Colonic mucosa (tissue), 4 donors: ENCODE results near the gene IDH3B. TPM values are rescaled to one million over a fixed set of nuclear protein-coding genes. Genes with fewer than 3 reads are reported as not detected.

Source experiments
- DNase-seq: peaks from one replicate; pipeline ENCODE4 v3.0.0-alpha.2; 2020
- H3K27ac ChIP-seq: fragments of 200-600 bp; one replicate; pipeline ENCODE4 v1.8.0; 2021
- H3K27me3 ChIP-seq: fragments of 200-600 bp; one replicate; pipeline ENCODE4 v1.8.0; 2021
- H3K36me3 ChIP-seq: fragments of 200-600 bp; one replicate; pipeline ENCODE4 v1.8.0; 2021
- H3K4me1 ChIP-seq: fragments of 200-600 bp; one replicate; pipeline ENCODE4 v1.8.0; 2021; ENCODE audit warnings: mild to moderate bottlenecking
- H3K4me3 ChIP-seq: fragments of 200-600 bp; one replicate; pipeline ENCODE4 v1.8.0; 2021
- H3K9ac ChIP-seq, 2 donors: one replicate each; pipeline ENCODE4 v1.7.0; 2013; ENCODE audit warnings: control low read depth in 2 of 2, low read depth in 2 of 2, low read length in 2 of 2
- H3K9me3 ChIP-seq: fragments of 200-600 bp; one replicate; pipeline ENCODE4 v1.8.0; 2021
- intact Hi-C: fragments of 100-400 bp; cut with DNase I; formaldehyde crosslinking; loops from one replicate; pipeline ENCODE4 v1.14.1; 2022
- total RNA-seq, 2 donors: library from RNA; stranded (reverse); fragmentation: NEBNext Ultra II Directional in 1 of 2; extraction: Animal tissue kit (Norgen Biotek cat#: 25700) in 1 of 2; gene quantifications; one replicate each; pipeline ENCODE4 v1.2.1, GENCODE V29; 2021
- TF ChIP-seq, protein P1 (sequence below): fragments of 200-600 bp; IDR thresholded peaks from one replicate; pipeline ENCODE4 v1.8.0; 2022; ENCODE audit warnings: antibody characterized with exemption, mild to moderate bottlenecking
- donor health status: healthy.
- donor health status: DM: no; HTN: no; CAD: no.
- donor health status: DM: no; HTN: no; CAD: no.

The IDH3B gene
- total RNA-seq, 2 donors from 2014 or later = 117 to 140 TPM

GRCh38 chr20:2651772-2652723 is 12.0 kb downstream of the IDH3B start, which contains the start of gene NOP56:
TSS of gene NOP56 (plus strand) at chr20:2652632. CDS start at chr20:2652661, 29 bp downstream.
- peak within 1 kb of the TSS; percentile 86 to 97 for H3K9ac ChIP-seq
- H3K9me3 ChIP-seq = no peaks in the 10 kb centered on the region
- peak; percentile 93 for DNase-seq
- H3K4me1 ChIP-seq = peaks cover 12% of the 10 kb centered on the region
- H3K36me3 ChIP-seq = peaks cover 26% of the 10 kb centered on the region
- intact Hi-C loops = no loop called here
- peak within 1 kb of the TSS; percentile 89 for H3K27ac ChIP-seq
- TF ChIP-seq, protein P1, sequence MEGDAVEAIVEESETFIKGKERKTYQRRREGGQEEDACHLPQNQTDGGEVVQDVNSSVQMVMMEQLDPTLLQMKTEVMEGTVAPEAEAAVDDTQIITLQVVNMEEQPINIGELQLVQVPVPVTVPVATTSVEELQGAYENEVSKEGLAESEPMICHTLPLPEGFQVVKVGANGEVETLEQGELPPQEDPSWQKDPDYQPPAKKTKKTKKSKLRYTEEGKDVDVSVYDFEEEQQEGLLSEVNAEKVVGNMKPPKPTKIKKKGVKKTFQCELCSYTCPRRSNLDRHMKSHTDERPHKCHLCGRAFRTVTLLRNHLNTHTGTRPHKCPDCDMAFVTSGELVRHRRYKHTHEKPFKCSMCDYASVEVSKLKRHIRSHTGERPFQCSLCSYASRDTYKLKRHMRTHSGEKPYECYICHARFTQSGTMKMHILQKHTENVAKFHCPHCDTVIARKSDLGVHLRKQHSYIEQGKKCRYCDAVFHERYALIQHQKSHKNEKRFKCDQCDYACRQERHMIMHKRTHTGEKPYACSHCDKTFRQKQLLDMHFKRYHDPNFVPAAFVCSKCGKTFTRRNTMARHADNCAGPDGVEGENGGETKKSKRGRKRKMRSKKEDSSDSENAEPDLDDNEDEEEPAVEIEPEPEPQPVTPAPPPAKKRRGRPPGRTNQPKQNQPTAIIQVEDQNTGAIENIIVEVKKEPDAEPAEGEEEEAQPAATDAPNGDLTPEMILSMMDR = no peak
- peak within 1 kb of the TSS; percentile 83 for H3K4me3 ChIP-seq
- H3K27me3 ChIP-seq = no peaks in the 10 kb centered on the region

- Histone ChIP-seq H3K27me3 (no peaks in the 10 kb centered on the region), H3K36me3 (no peaks in the 10 kb centered on the region), H3K9me3 (no peaks in the 10 kb centered on the region), H3K27ac (no peak overlapping the region), H3K4me3 (no peak overlapping the region), H3K4me1 (no peaks in the 10 kb centered on the region), H3K9ac (no peak overlapping the region)
- no peak for DNase-seq
- intact Hi-C loops = no loop called here
- TF ChIP-seq, protein P1 = no peak
Observed at GRCh38 chr20:2643708-2644107, 20.3 kb downstream of the IDH3B start.

- no peak overlapping the region for H3K9ac ChIP-seq
- H3K27ac ChIP-seq = no peak overlapping the region
- no peak for DNase-seq
- no peaks in the 10 kb centered on the region for H3K36me3 ChIP-seq
- TF ChIP-seq, protein P1 = no peak
- no peaks in the 10 kb centered on the region for H3K27me3 ChIP-seq
- H3K9me3 ChIP-seq = no peaks in the 10 kb centered on the region
- intact Hi-C loops = no loop called here
- H3K4me1 ChIP-seq = no peaks in the 10 kb centered on the region
- H3K4me3 ChIP-seq = no peak overlapping the region
Observed at GRCh38 chr20:2640899-2641298, 23.1 kb downstream of the IDH3B start.

DNA sequence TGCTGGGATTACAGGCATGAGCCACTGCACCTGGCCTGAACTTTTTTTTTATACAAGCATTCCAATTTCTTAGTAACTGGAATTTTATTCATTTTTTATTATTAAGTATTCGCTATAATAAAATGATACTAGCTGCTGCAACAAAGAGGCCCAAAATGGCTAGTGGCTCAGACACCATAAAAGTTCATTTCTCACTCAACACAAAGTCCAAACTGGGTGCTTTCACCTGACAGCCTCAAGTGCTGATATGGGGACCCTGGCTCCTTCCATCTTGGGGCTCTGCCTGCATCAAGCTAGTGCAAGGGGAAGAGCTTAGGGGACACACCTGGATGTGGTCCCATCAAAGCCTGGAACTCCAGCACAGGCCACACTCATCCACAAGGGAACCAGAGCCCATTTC is 23.8 kb downstream of the IDH3B start:
- TF ChIP-seq, protein P1 = no peak
- H3K27ac ChIP-seq = no peak overlapping the region
- H3K27me3 ChIP-seq = no peaks in the 10 kb centered on the region
- H3K4me3 ChIP-seq = no peak overlapping the region
- H3K36me3 ChIP-seq = no peaks in the 10 kb centered on the region
- no peak for DNase-seq
- no peaks in the 10 kb centered on the region for H3K9me3 ChIP-seq
- H3K4me1 ChIP-seq = no peaks in the 10 kb centered on the region
- no peak overlapping the region for H3K9ac ChIP-seq
- intact Hi-C loops = no loop called here

GRCh38 chr20:2637246-2637645 is 26.8 kb downstream of the IDH3B start:
- Histone ChIP-seq H3K27me3 (no peaks in the 10 kb centered on the region), H3K4me3 (no peak overlapping the region), H3K9me3 (no peaks in the 10 kb centered on the region), H3K36me3 (no peaks in the 10 kb centered on the region), H3K27ac (no peak overlapping the region), H3K9ac (no peak overlapping the region), H3K4me1 (no peaks in the 10 kb centered on the region)
- intact Hi-C loops = no loop called here
- DNase-seq = no peak
- TF ChIP-seq, protein P1 = no peak
